Prostate gland (tissue), 2 donors: Measurements from ENCODE around the gene PPM1A.

ENCODE experiments used
- POLR2A ChIP-seq: fragments of 450-650 bp; IDR thresholded peaks from one replicate; pipeline ENCODE4 v1.6.1; 2016; ENCODE audit warnings: antibody characterized with exemption, mild to moderate bottlenecking
- POLR2AphosphoS5 ChIP-seq: sonication (generic); formaldehyde crosslinking; IDR thresholded peaks from one replicate; pipeline ENCODE4 v1.6.1; 2017; ENCODE audit warnings: antibody characterized with exemption
- TF ChIP-seq, protein P1 (sequence below), 4 experiments: fragments of 200-600 bp in 2 of 4; fragments of 450-650 bp in 2 of 4; sonication (generic) in 2 of 4; IDR thresholded peaks; 1 replicate in 3 of 4; 2 replicates in 1 of 4; pipeline ENCODE4 v1.5.1; 2016 to 2019; ENCODE audit warnings: antibody characterized with exemption in 4 of 4, mild to moderate bottlenecking in 2 of 4, moderate library complexity in 2 of 4

DNA sequence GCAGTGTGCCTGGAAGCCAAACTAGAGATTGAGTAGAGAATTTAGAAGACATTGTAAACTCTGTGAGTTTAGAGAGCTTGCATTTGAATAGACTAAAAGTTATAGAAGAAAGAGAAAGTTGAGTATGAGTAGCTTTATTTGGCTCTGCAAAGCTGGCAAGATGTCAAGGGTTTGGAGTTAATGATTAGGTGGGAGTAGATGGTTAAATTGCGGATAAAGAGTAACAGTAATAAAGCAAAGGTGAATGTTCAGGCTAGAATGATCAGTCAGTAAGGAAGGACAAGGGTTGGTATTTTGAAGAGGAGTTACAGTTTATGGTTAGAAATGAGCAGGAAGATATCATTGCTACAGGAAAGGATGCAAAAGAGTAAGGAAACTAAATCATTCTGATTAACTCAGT, 5.2 kb downstream of the PPM1A start:
- TF ChIP-seq POLR2A (no peak), POLR2AphosphoS5 (no peak)
- TF ChIP-seq, protein P1, sequence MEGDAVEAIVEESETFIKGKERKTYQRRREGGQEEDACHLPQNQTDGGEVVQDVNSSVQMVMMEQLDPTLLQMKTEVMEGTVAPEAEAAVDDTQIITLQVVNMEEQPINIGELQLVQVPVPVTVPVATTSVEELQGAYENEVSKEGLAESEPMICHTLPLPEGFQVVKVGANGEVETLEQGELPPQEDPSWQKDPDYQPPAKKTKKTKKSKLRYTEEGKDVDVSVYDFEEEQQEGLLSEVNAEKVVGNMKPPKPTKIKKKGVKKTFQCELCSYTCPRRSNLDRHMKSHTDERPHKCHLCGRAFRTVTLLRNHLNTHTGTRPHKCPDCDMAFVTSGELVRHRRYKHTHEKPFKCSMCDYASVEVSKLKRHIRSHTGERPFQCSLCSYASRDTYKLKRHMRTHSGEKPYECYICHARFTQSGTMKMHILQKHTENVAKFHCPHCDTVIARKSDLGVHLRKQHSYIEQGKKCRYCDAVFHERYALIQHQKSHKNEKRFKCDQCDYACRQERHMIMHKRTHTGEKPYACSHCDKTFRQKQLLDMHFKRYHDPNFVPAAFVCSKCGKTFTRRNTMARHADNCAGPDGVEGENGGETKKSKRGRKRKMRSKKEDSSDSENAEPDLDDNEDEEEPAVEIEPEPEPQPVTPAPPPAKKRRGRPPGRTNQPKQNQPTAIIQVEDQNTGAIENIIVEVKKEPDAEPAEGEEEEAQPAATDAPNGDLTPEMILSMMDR (IDR thresholded peaks at IDR 0.05), result no peak
